NB4 (cell line): ENCODE results near the gene LGALS3BP.

Experiments used
- CTCF ChIP-seq: IDR thresholded peaks from one replicate; pipeline ENCODE4 v1.5.1; 2012; ENCODE audit warnings: low read depth, low read length
- POLR2A ChIP-seq: IDR thresholded peaks from 2 replicates; pipeline ENCODE4 v1.6.1; 2011; ENCODE audit warnings: mild to moderate bottlenecking; ENCODE audit not compliant: insufficient read length; ENCODE audit errors: extremely low read depth

GRCh38 chr17:78923660-78924453, 55.9 kb downstream of the LGALS3BP start:
- TF ChIP-seq CTCF: no peak
- TF ChIP-seq POLR2A: no peak
